Heart left ventricle (tissue), 16 donors: Measurements from ENCODE around the gene WSCD1. TPM values are rescaled to one million over a fixed set of nuclear protein-coding genes. Genes with fewer than 3 reads are reported as not detected.

Experiments used
- ATAC-seq, 4 donors: fragments of 200-7000 bp; cut with Tn5 transposase; one replicate each; pipeline ENCODE4 v1.9.1; 2020 to 2022; ENCODE audit warnings: moderate library complexity in 4 of 4, mild to moderate bottlenecking in 3 of 4, moderate number of reproducible peaks in 1 of 4
- DNase-seq, 5 donors: peaks; one replicate each; pipeline ENCODE4 v3.0.0-alpha.2; 2020
- H3K27ac ChIP-seq, 12 donors: fragments of 200-600 bp; sonication (generic) in 4 of 12; one replicate each; pipeline versions ENCODE4 v1.5.0 to v1.8.0; 2016 to 2022; ENCODE audit warnings: mild to moderate bottlenecking in 2 of 12
- H3K27me3 ChIP-seq, 9 donors: fragments of 200-600 bp; sonication (generic) in 2 of 9; one replicate each; pipeline versions ENCODE4 v1.5.1 to v1.8.0; 2016 to 2022; ENCODE audit warnings: mild to moderate bottlenecking in 3 of 9
- H3K36me3 ChIP-seq, 9 donors: fragments of 200-600 bp; sonication (generic) in 2 of 9; one replicate each; pipeline versions ENCODE4 v1.5.0 to v1.8.0; 2018 to 2022; ENCODE audit warnings: mild to moderate bottlenecking in 2 of 9
- H3K4me1 ChIP-seq, 12 donors: fragments of 200-600 bp; sonication (generic) in 4 of 12; one replicate each; pipeline versions ENCODE4 v1.5.0 to v1.8.0; 2016 to 2022; ENCODE audit warnings: mild to moderate bottlenecking in 3 of 12
- H3K4me3 ChIP-seq, 12 donors: fragments of 200-600 bp; sonication (generic) in 4 of 12; one replicate each; pipeline versions ENCODE4 v1.5.0 to v1.8.0; 2017 to 2022; ENCODE audit warnings: mild to moderate bottlenecking in 9 of 12, moderate library complexity in 4 of 12
- H3K9me3 ChIP-seq, 12 donors: fragments of 200-600 bp; sonication (generic) in 4 of 12; one replicate each; pipeline versions ENCODE4 v1.5.0 to v1.8.0; 2016 to 2022; ENCODE audit warnings: mild to moderate bottlenecking in 1 of 12
- CTCF ChIP-seq, 12 donors: fragments of 200-600 bp; sonication (generic) in 4 of 12; IDR thresholded peaks; one replicate each; pipeline versions ENCODE4 v1.5.0 to v1.8.0; 2018 to 2022; ENCODE audit warnings: antibody characterized with exemption in 12 of 12, mild to moderate bottlenecking in 5 of 12
- POLR2A ChIP-seq, 2 donors: fragments of 450-650 bp; IDR thresholded peaks; one replicate each; pipeline ENCODE4 v1.6.1; 2017; ENCODE audit warnings: antibody characterized with exemption in 2 of 2, mild to moderate bottlenecking in 2 of 2, moderate library complexity in 2 of 2
- WGBS, 4 donors: extraction: QIAGEN DNeasy Blood & Tissue Kit in 2 of 4; methylation state at CpG; one replicate each; pipeline versions ENCODE4 v1.1.5 to v1.1.7; 2013 to 2018; 5-methylcytosine and 5-hydroxymethylcytosine counted together
- intact Hi-C, 10 donors: fragments of 100-400 bp; cut with DNase I; formaldehyde crosslinking; loops; one replicate each; pipeline versions ENCODE4 v1.11.1 to v1.14.2; 2022
- polyA plus RNA-seq, 2 donors: library from polyadenylated mRNA; stranded (reverse); fragments of 200-250 nt; gene quantifications; one replicate each; pipeline ENCODE4 v1.2.3, GENCODE V29; 2013
- total RNA-seq, 9 donors: library from RNA; depleted of rRNA in 2 of 9; stranded (reverse); fragments of >200 nt in 2 of 9; fragmentation: NEBNext Ultra II Directional in 3 of 9; extraction: Animal tissue kit (Norgen Biotek cat#: 25700) in 3 of 9; gene quantifications; one replicate each; pipeline versions ENCODE4 v1.1.0 to v1.2.4, GENCODE V29; 2016 to 2023
- donor health status: ischemic (EF 13 %, LVEDD 7.1; RV severe dilation, severe dysfunction).
- donor health status: healthy with polysubstance abuse.
- donor health status: DM: no; HTN: yes; CAD: no.
- donor health status: DM: no; HTN: no; CAD: no.
- donor health status: ischemic (EF 25% LVEDD 6.9; RV normal size, moderate dysfunction).
- donor health status: ischemic (EF 25% LVEDD 5.7; RV mildly dilated, moderate dysfunction).
- donor health status: healthy.
- donor health status: DM: yes; HTN: yes; CAD: no.
- donor health status: ischemic (EF 35%, LVEDD 5.7; RV mildly dilated, moderate dysfunction).
- donor health status: nonischemic (EF 11% LVEDD 7.7; RV severe dilation, severe dysfunction).
- donor health status: DM: yes; HTN: yes; CAD: no.
- donor health status: PGD.
- donor health status: ischemic (EF 29% LVEDD 5.4; RV normal size, mild dysfunction).
- donor health status: nonischemic (EF 23%, LVEDD 6.1; RV moderate dilation, normal function).

The WSCD1 gene
- total and polyA plus RNA-seq, 11 donors: 2.5 to 12.4 (median 4.4) TPM

GRCh38 chr17:6072611-6073010 is 2.4 kb downstream of the WSCD1 start:
- peaks cover 0 to 20% (median 0%) of the 10 kb centered on the region in 12 donors for H3K4me1 ChIP-seq
- H3K27me3 ChIP-seq: peaks cover 0 to 35% (median 0%) of the 10 kb centered on the region in 9 donors
- H3K36me3 ChIP-seq: no peaks in the 10 kb centered on the region
- WGBS, 4 donors: 67 to 80% (median 77%) methylated on average over 5 of the region's 5 CpGs
- no peak overlapping the region for H3K4me3 ChIP-seq
- TF ChIP-seq POLR2A (IDR thresholded peaks at IDR 0.05) (no peak), CTCF (IDR thresholded peaks at IDR 0.05) (no peak)
- ATAC-seq: no peak
- intact Hi-C loops: no loop called here
- H3K9me3 ChIP-seq: no peaks in the 10 kb centered on the region
- H3K27ac ChIP-seq: no peak overlapping the region
- DNase-seq: no peak

GRCh38 chr17:6073620-6074019 is 3.4 kb downstream of the WSCD1 start:
- 88 to 93% (median 91%) methylated on average over 7 of the region's 7 CpGs for whole genome bisulfite sequencing, 4 donors
- DNase-seq: no peak

GRCh38 chr17:6075050-6075449 is 4.9 kb downstream of the WSCD1 start:
- Histone ChIP-seq H3K27ac (no peak overlapping the region), H3K4me1 (peaks cover 0 to 10% (median 0%) of the 10 kb centered on the region in 12 donors), H3K36me3 (no peaks in the 10 kb centered on the region), H3K4me3 (no peak overlapping the region), H3K27me3 (peaks cover 0 to 19% (median 0%) of the 10 kb centered on the region in 9 donors), H3K9me3 (no peaks in the 10 kb centered on the region)
- TF ChIP-seq CTCF (IDR thresholded peaks at IDR 0.05) (no peak), POLR2A (IDR thresholded peaks at IDR 0.05) (no peak)
- 69 to 84% (median 75%) methylated on average over 6 of the region's 6 CpGs for WGBS, 4 donors
- DNase-seq: no peak
- ATAC-seq: no peak
- intact Hi-C loops: no loop called here

More at GRCh38 chr17:6073620-6074019, 3.4 kb downstream of the WSCD1 start:
- Histone ChIP-seq H3K27me3 (peaks cover 0 to 25% (median 0%) of the 10 kb centered on the region in 9 donors), H3K9me3 (no peaks in the 10 kb centered on the region), H3K4me1 (peaks cover 0 to 20% (median 0%) of the 10 kb centered on the region in 12 donors), H3K4me3 (no peak overlapping the region), H3K36me3 (no peaks in the 10 kb centered on the region), H3K27ac (no peak overlapping the region)
- ATAC-seq: no peak
- intact Hi-C loops: no loop called here
- no peak for TF ChIP-seq CTCF (IDR thresholded peaks at IDR 0.05)
- TF ChIP-seq POLR2A (IDR thresholded peaks at IDR 0.05): no peak

GRCh38 chr17:6075845-6076244 is 5.7 kb downstream of the WSCD1 start:
- Histone ChIP-seq H3K4me3 (no peak overlapping the region), H3K9me3 (no peaks in the 10 kb centered on the region), H3K27me3 (peaks cover 0 to 14% (median 0%) of the 10 kb centered on the region in 9 donors), H3K4me1 (peaks cover 0 to 6% (median 0%) of the 10 kb centered on the region in 12 donors), H3K36me3 (peaks cover 0 to 5% (median 0%) of the 10 kb centered on the region in 9 donors), H3K27ac (no peak overlapping the region)
- intact Hi-C loops: no loop called here
- DNase-seq (no peak), ATAC-seq (no peak)
- TF ChIP-seq POLR2A (IDR thresholded peaks at IDR 0.05) (no peak), CTCF (IDR thresholded peaks at IDR 0.05) (no peak)
- WGBS, 4 donors: 78 to 87% (median 79%) methylated on average over 7 to 8 of the region's 8 CpGs
